ENCODE measurements around the gene EFCAB8.
"Not testable (repeated sequence)": the region's sequence is repeated elsewhere in the genome, so short reads cannot be mapped to it uniquely, and the experiment has no call there.

The EFCAB8 gene

DNA sequence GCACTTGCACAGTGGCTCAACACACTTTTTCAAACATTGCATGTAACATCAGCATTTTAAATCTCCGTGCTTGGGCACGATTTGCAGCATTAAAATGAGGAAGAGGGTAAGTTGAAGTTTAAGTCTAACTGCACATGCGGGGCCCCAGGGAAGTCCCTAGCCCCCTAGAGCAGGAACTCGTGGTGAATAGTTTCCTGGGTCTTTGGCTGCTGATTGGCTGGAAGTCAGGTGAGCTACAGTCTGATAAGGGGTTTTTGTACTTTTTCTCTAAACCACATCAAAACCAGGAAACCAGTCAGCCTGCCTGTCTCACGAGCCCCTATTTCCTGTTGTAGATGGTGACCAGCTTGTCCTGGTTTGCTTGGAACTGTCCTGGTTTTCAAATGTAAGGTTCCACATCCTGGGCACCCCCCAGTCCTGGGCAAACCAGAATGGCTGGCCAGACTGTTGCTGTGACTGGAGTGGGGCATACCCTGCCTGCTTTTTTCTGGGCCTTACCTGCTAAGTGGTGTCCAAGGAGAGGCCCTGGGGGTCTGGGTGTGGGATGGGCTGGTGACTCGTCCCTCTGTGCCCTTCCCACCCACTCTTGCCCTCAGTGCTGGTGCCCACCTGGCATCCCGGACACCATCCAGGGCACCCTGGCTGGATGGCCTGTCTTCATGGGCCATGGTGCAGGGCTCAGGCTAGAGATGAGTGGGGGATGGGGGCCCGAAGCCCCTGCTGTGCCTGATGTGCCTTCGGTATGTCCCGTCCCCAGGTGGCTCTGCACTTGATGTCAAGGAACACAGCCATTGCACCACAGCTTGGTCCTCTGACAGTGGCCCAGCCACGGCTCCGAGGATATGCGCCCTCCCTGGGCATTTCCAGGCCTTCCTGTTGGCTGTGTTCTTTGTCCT is 113.7 kb downstream of the EFCAB8 start:
- no peak for DNase-seq (ENCODE audit: low read depth)

DNA sequence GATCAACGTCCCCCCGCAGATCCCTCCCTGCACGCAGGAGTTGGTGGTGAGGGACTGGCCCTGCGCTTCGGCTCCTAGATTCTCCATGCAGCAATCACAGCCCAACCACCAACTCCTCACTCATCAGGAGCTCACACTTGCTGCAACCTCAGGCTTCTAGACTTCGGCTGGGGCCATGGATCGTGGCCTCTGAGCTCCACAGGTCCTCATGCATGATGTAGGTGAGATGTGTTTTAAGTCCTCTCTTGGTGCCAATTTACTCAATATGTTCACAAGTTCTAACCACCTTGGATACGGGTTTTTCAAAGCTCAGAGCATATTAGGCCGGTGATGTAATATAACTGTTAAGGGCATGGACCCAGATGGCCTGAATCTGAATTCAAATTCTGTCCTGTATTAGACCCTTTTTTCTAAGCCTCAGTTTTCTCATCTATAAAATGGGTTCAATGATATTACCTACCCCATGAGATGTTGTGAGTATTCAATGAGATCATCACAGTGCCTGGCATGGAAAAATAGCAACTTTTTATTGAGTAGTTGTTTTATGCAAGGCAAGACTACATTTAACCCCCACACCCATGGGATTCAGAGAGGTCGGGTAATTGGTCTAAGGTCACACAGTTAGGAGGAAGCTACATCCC is 114.5 kb downstream of the EFCAB8 start:
- DNase-seq (ENCODE audit: low read depth): no peak

DNA sequence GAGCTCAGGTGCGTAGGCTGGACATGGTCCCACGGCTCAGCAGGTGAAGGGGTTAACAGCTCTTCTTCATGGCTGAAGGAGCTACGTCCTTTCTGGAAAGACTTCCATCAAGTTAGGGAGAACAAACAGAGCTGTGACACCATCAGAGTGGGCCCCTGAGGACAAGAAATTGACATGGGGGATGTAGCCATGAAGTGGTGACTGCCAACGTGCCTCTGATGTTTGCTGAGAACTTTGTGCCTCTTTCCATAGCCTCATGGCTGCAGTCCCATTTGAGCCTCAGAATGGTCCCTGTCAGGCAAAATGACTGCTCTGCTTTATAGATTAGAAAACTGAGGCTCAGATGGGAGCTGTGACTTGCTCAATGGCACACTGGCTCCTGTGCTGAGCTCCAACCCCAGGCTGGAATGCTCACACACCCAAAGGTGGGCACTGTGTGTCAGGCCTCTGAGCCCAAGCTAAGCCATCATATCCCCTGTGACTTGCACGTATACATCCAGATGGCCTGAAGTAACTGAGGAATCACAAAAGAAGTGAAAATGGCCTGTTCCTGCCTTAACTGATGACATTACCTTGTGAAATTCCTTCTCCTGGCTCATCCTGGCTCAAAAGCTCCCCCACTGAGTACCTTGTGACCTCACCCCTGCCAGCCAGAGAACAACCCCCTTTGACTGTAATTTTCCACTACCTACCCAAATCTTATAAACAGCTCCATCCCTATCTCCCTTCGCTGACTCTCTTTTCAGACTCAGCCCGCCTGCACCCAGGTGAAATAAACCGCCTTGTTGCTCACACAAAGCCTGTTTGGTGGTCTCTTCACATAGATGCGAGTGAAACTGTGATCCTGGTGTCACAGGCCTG is 115.7 kb downstream of the EFCAB8 start:
- not testable (repeated sequence) for DNase-seq (ENCODE audit: low read depth)

DNA sequence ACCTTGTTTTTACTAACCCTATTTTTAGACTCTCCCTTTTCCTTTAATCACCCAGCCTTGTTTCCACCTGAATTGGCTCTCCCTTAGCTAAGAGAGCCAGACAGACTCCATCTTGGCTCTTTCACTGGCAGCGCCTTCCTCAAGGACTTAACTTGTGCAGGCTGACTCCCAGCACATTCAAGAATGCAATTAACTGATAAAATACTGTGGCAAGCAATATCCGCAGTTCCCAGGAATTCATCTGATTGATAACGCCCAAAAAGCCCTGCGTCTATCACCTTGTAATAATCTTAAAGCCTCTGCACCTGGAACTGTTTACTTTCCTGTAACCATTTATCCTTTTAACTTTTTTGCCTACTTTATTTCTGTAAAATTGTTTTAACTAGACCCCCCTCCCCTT is 116.4 kb downstream of the EFCAB8 start:
- DNase-seq (ENCODE audit: low read depth): not testable (repeated sequence)

DNA sequence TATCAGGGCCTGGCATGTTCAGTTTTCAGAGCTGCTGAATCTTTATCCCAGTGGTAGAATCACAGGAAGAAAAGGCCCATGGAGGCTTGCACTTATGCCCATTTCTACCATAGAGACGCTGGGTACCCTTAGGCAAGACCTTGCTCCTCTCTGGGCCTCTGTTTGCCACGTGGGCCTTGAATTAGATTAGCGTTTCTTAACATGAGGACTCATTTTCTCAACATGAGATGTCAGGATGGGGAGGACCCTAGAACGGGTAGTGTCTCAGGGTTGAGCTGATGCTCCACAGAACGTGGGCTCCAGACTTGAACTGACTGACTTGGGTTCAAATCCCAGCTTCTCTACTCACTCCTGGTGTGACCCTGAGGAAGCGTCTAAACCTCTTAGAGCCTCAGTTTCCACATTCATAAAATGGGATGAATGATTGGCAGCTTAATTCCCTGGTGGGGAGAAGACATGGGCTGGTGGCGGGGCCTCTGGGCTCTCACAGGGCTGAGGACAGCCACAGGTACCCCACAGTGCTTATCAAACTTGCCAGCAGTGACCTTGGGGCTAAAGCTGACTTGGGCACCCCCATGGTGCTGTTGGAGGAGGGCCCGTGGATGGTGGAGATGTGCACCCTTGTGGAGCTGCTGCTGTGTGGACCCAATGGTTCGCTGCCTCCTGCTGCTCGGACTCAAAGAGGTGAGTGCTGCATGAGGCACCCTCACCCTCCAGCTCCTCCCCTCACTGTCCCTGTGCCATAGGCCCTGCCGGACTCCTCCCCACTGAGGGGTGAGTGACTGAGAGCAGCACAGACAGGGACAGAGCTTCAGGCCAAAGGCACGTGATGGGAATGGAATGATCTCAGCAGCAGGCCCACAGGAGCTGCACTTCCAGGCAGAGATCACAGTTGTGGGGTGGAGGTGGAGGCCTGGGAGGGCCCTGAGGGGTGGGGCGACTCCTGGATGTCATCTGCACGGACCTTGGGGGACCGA is 117.3 kb downstream of the EFCAB8 start:
- DNase-seq (ENCODE audit: low read depth): no peak

DNA sequence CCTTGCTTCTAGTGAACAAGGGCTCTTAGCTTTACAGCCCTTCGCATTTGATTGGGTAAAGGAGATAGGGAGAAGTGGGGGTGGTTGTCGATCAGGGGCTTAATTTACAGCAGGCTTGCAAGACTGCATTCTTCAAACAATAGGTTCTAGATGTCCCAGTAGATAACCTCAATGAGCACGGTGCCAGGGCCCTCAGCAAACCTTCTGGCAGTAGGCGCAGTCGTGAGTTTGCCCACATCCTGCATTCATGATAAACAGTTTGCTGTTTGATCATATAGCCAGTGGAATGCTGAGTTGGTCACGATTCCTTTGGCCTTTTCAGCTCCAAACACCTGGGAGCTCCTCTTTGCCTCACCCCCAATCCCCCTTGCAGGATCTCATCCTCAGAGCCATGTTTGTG is 118.0 kb downstream of the EFCAB8 start:
- DNase-seq (ENCODE audit: low read depth): no peak

DNA sequence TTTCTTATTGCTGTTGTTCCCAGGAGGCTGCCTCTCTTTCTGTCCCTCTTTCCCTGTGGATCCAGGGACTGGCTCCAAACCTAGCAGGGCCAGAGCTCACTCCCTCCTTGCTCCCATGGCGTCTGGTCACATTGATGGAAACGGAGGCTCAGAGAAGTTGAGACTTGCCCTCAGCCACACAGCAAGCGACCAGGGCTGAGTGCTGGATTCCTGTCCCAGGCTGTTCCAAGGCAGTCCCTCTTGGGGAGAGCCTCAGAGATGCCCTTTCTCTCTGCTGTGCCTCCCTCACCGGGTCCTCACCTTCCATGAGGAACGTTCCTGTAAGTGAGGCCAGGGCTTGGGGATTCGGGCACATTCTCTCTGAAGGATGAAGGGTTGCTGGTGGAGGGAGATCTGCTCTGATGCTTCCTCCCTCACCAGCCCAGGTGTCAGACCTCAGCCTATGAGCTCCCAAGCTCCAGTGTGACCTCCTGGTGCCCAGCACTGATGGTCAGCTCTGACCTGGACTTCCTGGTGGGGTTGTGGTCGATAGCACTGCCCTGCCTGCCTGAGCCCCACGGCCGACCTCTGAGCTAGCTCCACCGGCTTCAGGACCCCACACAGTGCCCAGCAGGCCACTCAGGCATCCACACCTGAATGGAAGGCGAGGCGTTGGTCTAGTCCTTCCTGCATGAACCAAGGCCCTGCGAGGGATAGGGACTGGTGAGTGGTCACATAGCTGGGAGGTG is 118.7 kb downstream of the EFCAB8 start:
- no peak for DNase-seq (ENCODE audit: low read depth)

DNA sequence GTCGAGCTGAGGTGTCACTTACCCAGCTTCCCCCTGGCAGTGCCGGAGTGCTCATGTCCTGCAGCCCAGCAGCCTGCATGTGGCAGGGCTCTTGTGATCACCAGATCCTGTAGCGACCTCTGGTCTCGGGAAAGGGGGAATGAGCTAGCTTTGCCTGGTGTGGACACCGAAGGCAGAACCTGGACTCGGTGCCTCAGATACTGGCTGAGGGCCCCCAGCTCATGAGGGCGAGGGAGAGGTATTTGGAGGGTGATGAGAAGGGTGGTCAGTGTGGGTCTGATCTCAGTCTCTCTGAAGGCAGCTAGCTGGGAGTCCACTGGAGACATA is 119.2 kb downstream of the EFCAB8 start:
- no peak for DNase-seq (ENCODE audit: low read depth)

DNA sequence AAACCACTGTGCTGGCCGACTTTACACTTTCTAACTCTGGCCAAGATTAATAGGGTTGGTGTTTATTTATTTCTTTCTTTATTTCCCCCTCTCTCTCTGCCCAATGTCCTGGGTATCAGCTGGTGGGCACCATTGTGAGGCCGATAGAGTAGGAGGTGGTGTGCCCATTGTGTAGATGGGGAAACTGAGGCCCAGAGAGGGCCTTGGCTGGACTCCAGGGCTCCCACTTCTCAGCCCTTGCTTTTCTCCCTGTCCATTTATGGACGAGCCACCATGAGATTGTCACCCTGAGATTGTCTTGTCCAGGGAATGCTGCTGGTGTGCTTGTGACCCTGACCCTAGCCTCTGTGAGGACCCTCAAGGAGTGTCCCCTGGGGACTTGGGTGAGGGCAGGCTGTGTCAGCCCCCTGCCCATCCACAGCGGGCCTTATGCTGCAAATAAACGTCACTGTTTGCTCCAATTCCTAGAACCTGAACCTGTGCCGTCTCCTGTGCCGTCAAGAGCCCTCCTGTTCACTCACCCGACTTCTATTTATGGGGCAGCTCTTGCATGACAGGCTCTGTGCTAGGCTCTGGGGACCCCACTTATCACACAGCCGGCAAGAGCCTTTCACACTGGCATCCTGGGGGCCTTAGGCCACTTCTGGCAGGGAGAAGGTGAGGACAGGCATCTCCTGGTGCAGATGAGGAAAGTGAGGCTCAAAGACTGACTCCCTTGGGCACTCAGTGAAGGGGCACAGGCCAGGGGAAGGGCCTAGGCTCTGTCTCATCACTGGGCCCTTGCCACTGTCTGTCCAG is 120.7 kb downstream of the EFCAB8 start:
- DNase-seq (ENCODE audit: low read depth): no peak

DNA sequence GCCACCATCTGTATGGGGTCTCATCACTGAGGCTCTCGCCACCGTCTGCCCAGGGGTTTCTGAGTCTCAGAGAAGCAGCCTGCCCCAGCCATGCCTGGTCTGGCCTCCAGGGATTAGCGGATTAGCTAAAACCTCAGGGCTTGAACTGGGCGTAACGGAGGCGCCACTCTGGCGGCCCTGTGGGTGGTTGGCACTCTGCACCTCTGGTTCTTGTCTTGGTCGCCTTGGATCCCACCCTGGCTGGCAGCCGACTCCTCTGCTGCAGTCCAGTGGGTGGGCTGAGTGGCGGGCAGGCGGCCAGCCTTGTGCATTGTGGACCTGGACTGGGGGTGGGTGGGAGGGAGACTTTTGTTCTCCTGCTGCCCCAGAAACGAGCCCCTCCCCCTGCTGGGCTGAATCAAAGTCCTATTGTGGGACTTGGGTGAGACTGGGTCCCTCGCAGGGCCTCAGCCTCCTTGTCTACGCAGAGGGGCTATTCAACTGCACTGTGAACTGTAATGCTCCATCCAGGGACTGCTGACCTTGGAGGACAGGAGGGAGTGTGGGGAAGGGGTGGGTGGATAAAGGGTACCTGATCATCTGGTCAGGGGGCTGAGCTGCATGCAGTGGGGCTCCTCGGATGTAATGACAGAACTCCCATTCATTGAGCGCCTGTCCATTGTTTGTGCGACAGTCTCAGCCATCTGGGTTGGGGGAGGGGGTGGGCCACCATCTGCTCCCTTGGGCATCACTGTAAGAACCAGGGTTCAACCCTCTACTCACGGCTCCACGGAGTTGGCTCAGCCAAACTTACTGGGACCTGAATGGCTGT is 121.6 kb downstream of the EFCAB8 start:
- no peak for DNase-seq (ENCODE audit: low read depth)

DNA sequence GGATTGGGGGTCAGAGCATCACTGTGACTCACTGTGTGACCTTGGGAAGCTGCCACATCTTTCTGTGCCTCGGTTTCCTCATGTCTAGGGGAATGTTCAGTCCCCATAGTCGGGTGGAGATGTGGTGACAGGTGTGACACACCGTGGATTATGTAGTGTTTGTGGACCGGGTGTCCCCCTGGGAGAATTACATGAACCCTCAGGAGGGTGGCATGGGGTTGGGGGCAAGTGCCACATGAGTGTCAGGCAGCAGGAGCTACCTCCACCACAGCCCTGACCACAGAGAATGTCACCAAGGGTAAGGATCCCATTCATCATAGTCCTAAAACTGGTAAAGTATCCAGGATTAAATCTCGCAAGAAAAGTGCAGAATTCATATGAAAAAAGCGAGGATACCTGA is 122.3 kb downstream of the EFCAB8 start:
- no peak for DNase-seq (ENCODE audit: low read depth)

DNA sequence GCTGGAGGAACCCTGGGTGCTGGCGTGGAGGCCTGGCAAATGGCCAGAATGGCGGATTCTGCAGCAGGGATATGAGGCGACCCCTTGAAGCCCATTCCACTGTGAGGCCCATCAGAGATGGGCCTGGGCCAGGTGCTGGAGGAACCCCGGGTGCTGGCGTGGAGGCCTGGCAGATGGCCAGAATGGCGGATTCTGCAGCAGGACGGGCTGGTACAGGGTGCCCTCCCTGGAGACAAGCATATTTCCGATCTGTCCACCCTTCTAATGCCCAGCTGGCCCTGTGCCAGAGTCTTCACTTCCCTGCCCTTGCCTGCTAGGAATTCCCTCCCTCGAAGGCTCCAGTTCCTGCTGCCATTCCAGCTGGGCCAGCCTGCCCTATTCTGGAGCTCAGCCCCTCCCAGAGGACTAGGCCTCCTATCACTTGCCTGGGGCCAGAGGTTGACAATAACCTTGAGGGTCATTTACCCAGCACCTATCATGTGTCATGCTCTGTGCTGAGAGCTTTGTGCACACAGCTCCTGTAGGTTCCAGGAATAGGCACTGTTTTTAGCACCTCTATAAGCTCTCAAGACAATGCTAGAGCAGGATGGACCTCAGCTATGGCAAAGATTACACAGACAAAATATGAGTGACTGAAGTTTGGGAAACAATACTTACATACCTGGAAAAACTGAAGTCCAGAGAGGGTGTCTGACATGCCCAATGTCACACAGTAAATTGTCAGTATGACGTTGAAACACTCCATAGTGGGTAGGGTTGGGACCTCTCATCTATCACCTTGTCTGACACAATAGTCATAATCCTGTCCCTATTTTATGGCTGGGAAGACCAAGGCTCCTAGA is 124.1 kb downstream of the EFCAB8 start:
- DNase-seq (ENCODE audit: low read depth): no peak

DNA sequence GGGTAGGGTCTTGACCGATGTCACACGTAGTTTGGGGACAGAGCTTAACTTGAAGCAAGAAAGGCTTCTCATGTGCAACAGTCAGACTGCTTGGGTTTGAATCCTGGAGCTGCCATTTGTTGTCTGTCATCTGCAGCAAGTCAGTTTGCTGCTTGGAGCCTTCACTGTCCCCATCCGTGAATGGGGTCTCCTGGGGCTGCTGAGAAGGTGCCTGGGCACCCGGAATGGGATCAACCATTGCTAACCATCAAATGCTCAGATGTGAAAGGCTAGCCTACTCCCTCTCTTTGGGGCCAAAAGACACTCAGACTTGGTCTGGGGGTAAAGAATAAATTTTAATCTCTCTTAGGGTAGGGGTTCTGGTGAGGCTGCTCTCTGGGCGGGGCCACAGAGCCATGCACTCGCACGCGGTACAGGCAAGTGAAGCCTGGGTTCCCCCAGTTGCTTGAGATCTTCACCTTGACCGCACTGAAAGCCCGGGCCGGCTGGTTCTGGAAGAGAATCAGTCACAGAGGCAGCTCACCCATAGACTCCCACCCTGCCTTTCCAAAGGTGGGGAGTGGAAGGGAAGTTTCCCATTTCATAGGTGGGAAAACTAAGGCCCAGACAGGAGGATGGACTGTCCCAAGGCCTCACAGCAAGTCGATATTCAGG is 124.9 kb downstream of the EFCAB8 start:
- DNase-seq (ENCODE audit: low read depth): no peak

DNA sequence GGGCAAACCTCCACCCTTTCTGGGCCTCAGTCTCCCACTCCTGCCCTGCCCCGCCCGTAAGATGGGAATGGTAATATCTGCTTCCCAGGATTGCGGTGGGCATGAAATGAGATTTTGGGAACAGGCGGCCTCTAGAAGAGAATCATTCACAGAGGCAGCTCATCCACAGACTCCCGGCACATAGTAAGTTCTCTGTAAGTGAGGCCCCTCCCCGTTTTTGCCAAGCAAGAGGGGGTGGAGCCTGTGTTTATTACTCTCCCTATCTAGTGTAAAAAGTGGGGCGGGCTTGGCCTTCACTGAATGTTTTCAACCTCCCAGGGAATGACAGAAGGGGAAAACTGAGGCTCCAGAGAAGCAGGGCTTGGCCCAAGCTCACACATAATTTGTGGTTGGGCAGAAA is 125.5 kb downstream of the EFCAB8 start:
- no peak for DNase-seq (ENCODE audit: low read depth)

DNA sequence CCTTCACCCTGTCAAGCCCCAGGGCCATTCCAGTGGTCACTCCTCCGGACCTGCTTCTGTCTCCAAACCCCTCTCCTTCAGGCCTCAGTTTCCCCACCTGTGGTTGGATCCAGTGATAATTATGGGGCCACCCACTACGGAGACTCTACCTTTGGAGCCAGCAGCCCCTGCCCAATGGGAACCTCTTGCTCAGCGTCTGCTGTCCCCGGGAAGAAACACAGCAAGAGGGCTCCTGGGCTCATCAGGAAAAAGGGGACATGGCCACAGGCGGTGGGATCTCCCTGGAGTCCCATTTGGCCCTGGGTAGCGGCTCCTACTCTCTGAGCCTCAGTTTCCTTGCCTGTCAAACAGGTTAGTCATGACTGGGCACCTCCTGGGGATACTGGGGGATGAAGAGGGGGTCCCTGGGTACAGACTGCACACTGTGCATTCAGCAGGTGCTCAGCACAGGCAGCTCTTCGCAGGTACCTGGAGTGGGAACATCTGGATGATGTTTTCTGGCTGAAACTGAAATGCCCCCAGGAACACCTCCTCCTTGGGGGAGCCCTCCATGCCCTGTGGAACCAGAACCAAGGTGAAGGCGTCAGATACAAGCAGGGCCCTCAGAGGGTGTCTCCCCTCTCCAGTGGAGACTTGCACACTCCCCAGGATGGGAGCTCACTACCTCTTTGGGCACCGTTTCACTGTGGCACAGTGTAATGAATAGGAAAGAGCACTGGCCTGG is 126.1 kb downstream of the EFCAB8 start:
- DNase-seq (ENCODE audit: low read depth): no peak

DNA sequence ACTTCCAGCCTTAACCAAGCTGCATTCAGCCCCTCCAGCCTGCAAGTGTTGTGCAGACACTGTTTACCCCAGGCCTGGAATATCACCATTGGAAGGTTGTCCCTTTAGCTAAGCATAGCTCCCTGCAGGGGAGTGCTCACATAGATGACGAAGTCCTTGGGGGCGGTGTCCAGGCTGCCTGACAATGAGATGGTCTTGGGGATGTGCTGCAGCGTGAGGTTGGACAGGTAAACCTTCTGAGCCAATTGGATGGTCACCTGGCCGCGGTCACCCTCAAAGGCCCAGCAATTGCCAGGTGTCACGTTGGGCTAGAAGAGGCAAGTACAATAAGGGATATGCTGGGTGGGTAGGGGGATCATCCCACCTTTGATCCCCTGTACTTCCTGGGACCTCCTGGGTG is 126.9 kb downstream of the EFCAB8 start:
- no peak for DNase-seq (ENCODE audit: low read depth)

DNA sequence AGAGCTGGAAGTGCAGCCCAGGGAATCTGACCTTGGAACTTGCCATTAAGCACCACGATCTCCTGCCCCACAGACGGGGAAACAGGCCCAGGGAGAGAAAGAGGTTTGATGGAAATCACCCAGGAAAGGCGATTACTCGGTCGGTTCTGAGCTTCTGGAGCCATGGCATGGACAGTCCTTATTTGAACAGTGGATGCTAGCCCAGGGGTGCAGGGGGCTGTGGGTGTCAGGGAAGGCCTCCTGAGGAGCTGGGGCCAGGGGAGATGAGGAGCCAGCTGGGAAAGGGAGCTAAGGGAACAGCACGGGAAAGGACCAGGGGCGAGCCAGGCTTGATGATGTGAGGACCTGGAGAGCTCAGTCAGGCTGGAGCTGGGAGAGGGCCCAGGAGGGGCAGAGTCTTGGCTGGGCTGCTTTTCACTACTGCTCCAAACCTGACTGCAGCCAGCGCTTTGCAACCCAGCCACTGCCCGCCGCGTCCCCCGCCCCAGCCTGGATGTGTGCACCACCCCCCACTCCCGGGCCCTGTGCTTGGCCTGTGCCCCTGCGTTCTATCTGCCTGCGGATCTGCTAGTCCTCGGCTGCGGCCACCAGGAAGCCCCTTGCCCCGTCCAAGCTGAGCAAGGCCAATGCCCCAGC is 127.7 kb downstream of the EFCAB8 start:
- no peak for DNase-seq (ENCODE audit: low read depth)
